DMS114 treated with DMSO at 0.1 percent for 48 hours (cell line): ENCODE results near the gene PTPN1.
"Not testable (repeated sequence)": the region's sequence is repeated elsewhere in the genome, so short reads cannot be mapped to it uniquely, and the experiment has no call there.

ENCODE experiments used
- DNase-seq: peaks from one replicate; lab custom pipeline; 2025; ENCODE audit not compliant: unreplicated experiment; lab: John Stamatoyannopoulos, UW

The PTPN1 gene

GRCh38 chr20:50587291-50587961, 77.2 kb downstream of the PTPN1 start:
- no peak for DNase-seq

GRCh38 chr20:50588034-50588736, 78.0 kb downstream of the PTPN1 start:
- DNase-seq, result peak; percentile 63

GRCh38 chr20:50589548-50590347, 79.6 kb downstream of the PTPN1 start:
- DNase-seq, result no peak

- no peak for DNase-seq
Observed at GRCh38 chr20:50590348-50590664, 80.1 kb downstream of the PTPN1 start.

GRCh38 chr20:50591233-50591852, 81.2 kb downstream of the PTPN1 start:
- no peak for DNase-seq

- no peak for DNase-seq
Observed at GRCh38 chr20:50592282-50593004, 82.3 kb downstream of the PTPN1 start.

- DNase-seq, result no peak
Observed at GRCh38 chr20:50593005-50593335, 82.8 kb downstream of the PTPN1 start.

- no peak for DNase-seq
Observed at GRCh38 chr20:50594231-50594590, 84.0 kb downstream of the PTPN1 start.

- DNase-seq, result no peak
Observed at GRCh38 chr20:50594591-50595432, 84.6 kb downstream of the PTPN1 start.

GRCh38 chr20:50595433-50595895, 85.3 kb downstream of the PTPN1 start:
- DNase-seq, result no peak

GRCh38 chr20:50595988-50596693, 86.0 kb downstream of the PTPN1 start:
- no peak for DNase-seq

GRCh38 chr20:50596694-50597021, 86.5 kb downstream of the PTPN1 start:
- DNase-seq, result no peak

- no peak for DNase-seq
Observed at GRCh38 chr20:50597406-50597969, 87.3 kb downstream of the PTPN1 start.

GRCh38 chr20:50598074-50598473, 87.9 kb downstream of the PTPN1 start:
- no peak for DNase-seq

- not testable (repeated sequence) for DNase-seq
Observed at GRCh38 chr20:50598768-50599167, 88.6 kb downstream of the PTPN1 start.

- no peak for DNase-seq
Observed at GRCh38 chr20:50600281-50600895, 90.2 kb downstream of the PTPN1 start.

GRCh38 chr20:50601511-50602431, 91.6 kb downstream of the PTPN1 start:
- no peak for DNase-seq
